HEK293T (cell line): Measurements from ENCODE around the gene LYRM1.

Source experiments
- CTCF ChIA-PET: fragments of 350-600 bp; formaldehyde crosslinking; extraction: SDS; loops from one replicate; lab custom pipeline; 2021; ENCODE audit warnings: antibody characterized with exemption, inconsistent platforms; lab: Yijun Ruan, JAX
- POLR2A ChIA-PET: fragments of 350-600 bp; formaldehyde crosslinking; extraction: SDS; loops from one replicate; lab custom pipeline; 2020; ENCODE audit warnings: antibody characterized with exemption, inconsistent platforms; lab: Yijun Ruan, JAX
- DNase-seq: peaks from one replicate; pipeline ENCODE4 v3.0.0; 2012; ENCODE audit warnings: mixed read lengths; ENCODE audit errors: extremely low spot score
- ARNT ChIP-seq: fragments of 450-650 bp; IDR thresholded peaks from 2 replicates; pipeline ENCODE4 v1.6.1; 2017; ENCODE audit warnings: mild to moderate bottlenecking
- BHLHE40 ChIP-seq: fragments of 450-650 bp; IDR thresholded peaks from 2 replicates; pipeline ENCODE4 v1.6.1; 2016; ENCODE audit warnings: mild to moderate bottlenecking, moderate library complexity, borderline replicate concordance
- CTBP1 ChIP-seq: fragments of 450-650 bp; IDR thresholded peaks from 2 replicates; pipeline ENCODE4 v1.6.1; 2016; ENCODE audit warnings: borderline replicate concordance
- ELF4 ChIP-seq: fragments of 450-650 bp; IDR thresholded peaks from 2 replicates; pipeline ENCODE4 v1.6.1; 2017; ENCODE audit warnings: antibody characterized with exemption
- FOXA1 ChIP-seq: fragments of 450-650 bp; IDR thresholded peaks from 2 replicates; pipeline ENCODE4 v1.6.1; 2016; ENCODE audit warnings: mild to moderate bottlenecking
- FOXK2 ChIP-seq: fragments of 450-650 bp; IDR thresholded peaks from 2 replicates; pipeline ENCODE4 v1.6.1; 2016; ENCODE audit warnings: mild to moderate bottlenecking
- FOXM1 ChIP-seq: fragments of 450-650 bp; IDR thresholded peaks from 2 replicates; pipeline ENCODE4 v1.6.1; 2017; ENCODE audit warnings: mild to moderate bottlenecking, borderline replicate concordance
- HDGF ChIP-seq: fragments of 450-650 bp; IDR thresholded peaks from 2 replicates; pipeline ENCODE4 v1.6.1; 2017; ENCODE audit warnings: antibody characterized with exemption, borderline replicate concordance
- L3MBTL2 ChIP-seq: fragments of 450-650 bp; conservative IDR thresholded peaks from 2 replicates; pipeline ENCODE4 v1.6.1; 2016; ENCODE audit warnings: mild to moderate bottlenecking
- LEF1 ChIP-seq: fragments of 450-650 bp; IDR thresholded peaks from 2 replicates; pipeline ENCODE4 v1.6.1; 2017; ENCODE audit warnings: mild to moderate bottlenecking, borderline replicate concordance
- NFRKB ChIP-seq: fragments of 450-650 bp; IDR thresholded peaks from 2 replicates; pipeline ENCODE4 v1.6.1; 2016; ENCODE audit warnings: mild to moderate bottlenecking, moderate library complexity
- SP1 ChIP-seq: fragments of 450-650 bp; IDR thresholded peaks from 2 replicates; pipeline ENCODE4 v1.6.1; 2017
- SUZ12 ChIP-seq: fragments of 450-650 bp; IDR thresholded peaks from 2 replicates; pipeline ENCODE4 v1.6.1; 2016; ENCODE audit warnings: mild to moderate bottlenecking
- TARDBP ChIP-seq: fragments of 450-650 bp; IDR thresholded peaks from 2 replicates; pipeline ENCODE4 v1.6.1; 2016
- ZNF384 ChIP-seq: fragments of 450-650 bp; IDR thresholded peaks from 2 replicates; pipeline ENCODE4 v1.6.1; 2016
- TF ChIP-seq, protein P1 (sequence below): fragments of 450-650 bp; IDR thresholded peaks from 2 replicates; pipeline ENCODE4 v1.6.1; 2016

Gene LYRM1

GRCh38 chr16:20875355-20875650 lies 25.3 kb upstream of the LYRM1 start:
- ChIA-PET POLR2A (no interaction called here), CTCF (no interaction called here)
- DNase-seq: no peak
- TF ChIP-seq LEF1: no peak
- TF ChIP-seq ZNF384: no peak
- TF ChIP-seq, protein P1, sequence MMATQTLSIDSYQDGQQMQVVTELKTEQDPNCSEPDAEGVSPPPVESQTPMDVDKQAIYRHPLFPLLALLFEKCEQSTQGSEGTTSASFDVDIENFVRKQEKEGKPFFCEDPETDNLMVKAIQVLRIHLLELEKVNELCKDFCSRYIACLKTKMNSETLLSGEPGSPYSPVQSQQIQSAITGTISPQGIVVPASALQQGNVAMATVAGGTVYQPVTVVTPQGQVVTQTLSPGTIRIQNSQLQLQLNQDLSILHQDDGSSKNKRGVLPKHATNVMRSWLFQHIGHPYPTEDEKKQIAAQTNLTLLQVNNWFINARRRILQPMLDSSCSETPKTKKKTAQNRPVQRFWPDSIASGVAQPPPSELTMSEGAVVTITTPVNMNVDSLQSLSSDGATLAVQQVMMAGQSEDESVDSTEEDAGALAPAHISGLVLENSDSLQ: no peak
- TF ChIP-seq TARDBP: no peak
- TF ChIP-seq BHLHE40: no peak
- TF ChIP-seq ARNT: no peak
- no peak for TF ChIP-seq ELF4
- TF ChIP-seq L3MBTL2: no peak
- no peak for TF ChIP-seq SP1

DNA sequence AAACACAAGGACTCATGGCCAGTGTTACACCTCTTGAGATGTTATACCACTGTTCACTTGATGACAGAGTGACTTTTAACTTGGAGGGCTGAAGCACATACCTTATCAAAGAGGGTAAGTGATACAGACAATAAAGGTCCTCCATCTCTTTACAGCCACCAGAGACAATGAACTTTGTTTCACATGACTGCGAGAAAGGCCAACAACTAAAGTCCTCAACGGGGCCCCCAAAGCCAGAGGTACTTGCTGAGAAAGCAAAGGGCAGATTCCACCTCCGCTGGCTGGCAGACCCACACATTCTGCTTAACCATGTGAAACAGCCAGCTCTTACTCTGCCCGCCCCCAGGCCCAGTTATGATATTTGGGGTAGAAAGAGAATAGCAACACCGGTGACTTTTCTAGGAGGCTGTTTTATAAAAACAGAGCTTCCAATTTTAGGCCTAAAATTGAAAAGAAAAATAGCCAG lies 21.9 kb upstream of the LYRM1 start:
- TF ChIP-seq ELF4: no peak
- TF ChIP-seq ZNF384: no peak
- CTCF ChIA-PET: no interaction called here
- no peak for DNase-seq
- POLR2A ChIA-PET: no interaction called here

DNA sequence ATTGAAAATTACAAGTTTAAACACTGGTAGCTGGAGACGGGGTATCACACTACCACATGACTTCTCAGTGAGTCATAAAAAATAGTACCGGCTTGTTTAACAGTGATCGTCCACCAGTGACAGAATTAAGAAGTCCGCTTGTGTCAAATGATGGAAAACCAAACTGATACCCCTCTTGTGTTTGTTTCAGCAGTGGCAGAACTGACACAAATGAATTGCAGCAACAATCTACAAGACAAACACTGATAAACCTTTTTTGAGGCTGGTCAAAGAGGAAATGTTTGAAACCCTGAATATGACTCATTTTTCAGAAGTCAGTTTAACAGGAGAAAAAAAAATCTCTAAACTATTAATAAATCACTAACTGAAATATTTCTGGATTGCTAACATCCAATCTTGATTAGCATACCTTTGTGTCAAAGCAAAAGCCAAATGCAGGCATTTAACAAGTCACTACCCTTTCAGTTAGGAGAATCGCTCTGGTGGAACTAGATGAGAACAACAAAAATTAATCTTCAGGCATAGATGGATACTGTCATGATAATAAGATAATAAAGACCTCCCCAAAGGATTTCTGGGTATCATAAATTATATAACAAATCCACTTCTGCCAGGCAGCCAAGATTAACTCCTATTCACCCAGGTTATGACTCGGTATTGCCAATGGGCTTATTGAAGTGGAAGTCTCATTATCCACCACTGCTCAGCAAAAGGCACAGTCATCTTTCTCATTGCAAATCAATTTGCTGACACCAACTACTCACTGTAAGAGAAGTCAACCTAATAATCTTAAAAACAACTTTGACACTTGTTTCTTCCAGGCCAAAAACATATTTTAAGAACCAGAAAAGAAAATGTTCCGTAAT lies 21.2 kb upstream of the LYRM1 start:
- ChIA-PET POLR2A (no interaction called here), CTCF (no interaction called here)
- no peak for DNase-seq
- TF ChIP-seq ZNF384: no peak
- no peak for TF ChIP-seq NFRKB
- TF ChIP-seq BHLHE40: no peak
- no peak for TF ChIP-seq FOXK2
- no peak for TF ChIP-seq ELF4
- TF ChIP-seq, protein P1: no peak
- TF ChIP-seq LEF1: no peak
- TF ChIP-seq HDGF: no peak
- TF ChIP-seq CTBP1: no peak
- no peak for TF ChIP-seq L3MBTL2
- TF ChIP-seq FOXA1: no peak
- TF ChIP-seq SP1: no peak
- no peak for TF ChIP-seq FOXM1

GRCh38 chr16:20880867-20881502 lies 19.6 kb upstream of the LYRM1 start:
- no peak for TF ChIP-seq SUZ12
- no peak for TF ChIP-seq L3MBTL2
- no peak for TF ChIP-seq LEF1
- no peak for TF ChIP-seq FOXM1
- TF ChIP-seq BHLHE40: no peak
- TF ChIP-seq TARDBP: no peak
- TF ChIP-seq FOXK2: no peak
- ChIA-PET CTCF (interaction anchor here (0.7 kb wide), 1 partner anchor 202 kb away, joined by 3 read pairs; no protein-coding TSS in a partner anchor), POLR2A (no interaction called here)
- DNase-seq: no peak

DNA sequence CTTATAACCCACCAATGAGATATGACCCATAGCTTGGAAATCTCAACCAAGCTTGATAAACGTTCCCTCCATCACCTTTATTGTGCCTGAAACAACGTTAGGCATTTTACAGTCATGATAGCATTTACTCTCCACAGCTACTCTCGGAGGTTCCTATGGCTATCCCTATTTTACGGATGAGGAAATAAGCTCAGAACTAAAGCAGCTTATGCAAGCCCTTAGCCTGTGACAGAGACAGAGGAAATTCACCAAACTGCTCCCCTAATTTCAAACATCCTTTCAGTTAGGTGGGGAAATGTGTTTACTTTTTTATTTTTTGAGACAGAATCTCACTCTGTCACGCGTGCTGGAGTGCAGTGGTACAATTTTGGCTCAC lies 19.1 kb upstream of the LYRM1 start:
- CTCF ChIA-PET: interaction anchor here (0.7 kb wide), 1 partner anchor 202 kb away, joined by 3 read pairs; no protein-coding TSS in a partner anchor
- no peak for DNase-seq
- TF ChIP-seq ZNF384: no peak
- no peak for TF ChIP-seq TARDBP
- TF ChIP-seq HDGF: no peak
- TF ChIP-seq SUZ12: no peak
- TF ChIP-seq NFRKB: no peak
- TF ChIP-seq CTBP1: no peak
- TF ChIP-seq ARNT: no peak
- no peak for TF ChIP-seq ELF4
- no peak for TF ChIP-seq L3MBTL2
- no peak for TF ChIP-seq FOXA1
- TF ChIP-seq FOXM1: no peak
- TF ChIP-seq SP1: no peak
- no peak for TF ChIP-seq FOXK2
- TF ChIP-seq BHLHE40: no peak
- TF ChIP-seq, protein P1: no peak
- TF ChIP-seq LEF1: no peak
- POLR2A ChIA-PET: no interaction called here

DNA sequence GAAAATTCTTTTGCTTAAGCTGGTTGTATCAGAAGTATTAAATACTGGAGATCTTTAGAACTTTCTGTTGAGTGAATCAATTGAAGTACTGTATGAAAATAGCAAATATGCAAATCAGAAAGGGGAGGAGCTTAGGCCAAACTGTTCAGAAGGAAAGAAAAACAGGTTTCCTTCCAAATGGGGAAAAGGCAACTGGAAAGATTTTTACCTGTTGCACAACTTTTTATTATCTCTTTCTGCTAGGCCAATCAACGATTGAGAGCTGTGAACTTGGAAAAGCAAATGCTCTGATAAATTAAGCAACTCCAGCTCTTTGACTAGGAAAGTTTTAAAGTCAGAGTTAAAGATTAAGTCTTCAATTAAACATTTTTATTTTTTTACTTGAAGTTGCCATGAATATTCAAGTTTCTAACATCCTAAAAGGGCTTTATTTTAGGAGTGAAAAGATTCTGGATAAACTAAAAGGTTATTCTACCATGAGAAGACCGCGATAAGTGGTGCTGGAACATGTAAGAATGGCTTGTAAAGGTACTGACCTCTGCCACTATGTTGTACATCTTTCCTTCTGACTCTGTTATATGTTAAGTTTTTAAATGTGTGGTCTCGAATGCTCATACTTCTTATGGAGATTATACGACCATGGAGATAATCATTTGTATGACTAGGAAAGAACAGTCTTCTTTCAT lies 16.9 kb upstream of the LYRM1 start:
- no peak for DNase-seq
- ChIA-PET POLR2A (no interaction called here), CTCF (no interaction called here)
- no peak for TF ChIP-seq TARDBP
- no peak for TF ChIP-seq FOXK2
- TF ChIP-seq FOXA1: no peak
- no peak for TF ChIP-seq CTBP1
- TF ChIP-seq ARNT: no peak
- no peak for TF ChIP-seq BHLHE40
- TF ChIP-seq L3MBTL2: no peak
- no peak for TF ChIP-seq SUZ12
- no peak for TF ChIP-seq ZNF384
- no peak for TF ChIP-seq SP1
- no peak for TF ChIP-seq FOXM1
- no peak for TF ChIP-seq ELF4
